Common myeloid progenitor, CD34-positive (primary cell): Measurements from ENCODE around the gene SLC35E2B.

ENCODE experiments used
- CTCF ChIA-PET: fragments of 350-600 bp; sonication (Branson Sonifier 250); formaldehyde crosslinking; loops from one replicate; lab custom pipeline; 2021; ENCODE audit warnings: antibody characterized with exemption; lab: Charles Lee
- POLR2A ChIA-PET: fragments of 350-600 bp; sonication (Branson Sonifier 250); formaldehyde crosslinking; loops from one replicate; lab custom pipeline; 2021; ENCODE audit warnings: antibody characterized with exemption; lab: Charles Lee
- DNase-seq, 3 donors: peaks; one replicate each; pipeline versions ENCODE4 v3.0.0 to v3.0.0-alpha.2; 2013
- H3K27ac ChIP-seq, 2 experiments: 1 replicate in 1 of 2; 2 replicates in 1 of 2; pipeline ENCODE4 v1.7.0; 2013; ENCODE audit warnings: inconsistent platforms in 2 of 2, low read length in 2 of 2, mild to moderate bottlenecking in 2 of 2, low read depth in 1 of 2, moderate library complexity in 1 of 2; ENCODE audit not compliant: severe bottlenecking in 2 of 2, insufficient read depth in 1 of 2, poor library complexity in 1 of 2
- H3K27me3 ChIP-seq, 5 experiments: replicated peaks in 2 of 5; 1 replicate in 3 of 5; 2 replicates in 2 of 5; pipeline versions ENCODE4 v1.6.1 to v1.7.0; 2013; ENCODE audit warnings: low read length in 4 of 5, mild to moderate bottlenecking in 2 of 5, moderate library complexity in 2 of 5, inconsistent platforms in 1 of 5; ENCODE audit not compliant: insufficient read depth in 5 of 5, control insufficient read depth in 4 of 5
- H3K36me3 ChIP-seq, 4 experiments: 1 replicate in 2 of 4; 2 replicates in 2 of 4; pipeline versions ENCODE4 v1.6.1 to v1.7.0; 2013; ENCODE audit warnings: low read length in 3 of 4, control low read depth in 1 of 4, mild to moderate bottlenecking in 1 of 4; ENCODE audit not compliant: control insufficient read depth in 4 of 4, insufficient read depth in 4 of 4
- H3K4me1 ChIP-seq, 4 experiments: 1 replicate in 3 of 4; 2 replicates in 1 of 4; pipeline versions ENCODE4 v1.6.1 to v1.7.1; 2013; ENCODE audit warnings: low read length in 3 of 4, mild to moderate bottlenecking in 3 of 4, control low read depth in 1 of 4, inconsistent platforms in 1 of 4, moderate library complexity in 1 of 4; ENCODE audit not compliant: control insufficient read depth in 4 of 4, insufficient read depth in 4 of 4; ENCODE audit errors: control extremely low read depth in 1 of 4
- H3K4me3 ChIP-seq, 7 experiments: 1 replicate in 4 of 7; 2 replicates in 3 of 7; pipeline versions ENCODE4 v1.5.1 to v1.7.0; 2013; ENCODE audit warnings: mild to moderate bottlenecking in 7 of 7, low read length in 6 of 7, moderate library complexity in 6 of 7, inconsistent platforms in 2 of 7, low read depth in 2 of 7, control low read depth in 1 of 7; ENCODE audit not compliant: insufficient read depth in 4 of 7, control insufficient read depth in 1 of 7; ENCODE audit errors: extremely low read depth in 1 of 7
- H3K9me3 ChIP-seq, 5 experiments: 1 replicate in 4 of 5; 2 replicates in 1 of 5; pipeline versions ENCODE4 v1.6.1 to v1.7.1; 2013; ENCODE audit warnings: low read length in 4 of 5, mild to moderate bottlenecking in 2 of 5, inconsistent platforms in 1 of 5, low read depth in 1 of 5, moderate library complexity in 1 of 5; ENCODE audit not compliant: control insufficient read depth in 4 of 5, insufficient read depth in 2 of 5; ENCODE audit errors: control extremely low read depth in 1 of 5
- WGBS: methylation state at CpG from one replicate; pipeline ENCODE4 v1.1.5; 2013; ENCODE audit not compliant: insufficient coverage; 5-methylcytosine and 5-hydroxymethylcytosine counted together

The SLC35E2B gene

DNA sequence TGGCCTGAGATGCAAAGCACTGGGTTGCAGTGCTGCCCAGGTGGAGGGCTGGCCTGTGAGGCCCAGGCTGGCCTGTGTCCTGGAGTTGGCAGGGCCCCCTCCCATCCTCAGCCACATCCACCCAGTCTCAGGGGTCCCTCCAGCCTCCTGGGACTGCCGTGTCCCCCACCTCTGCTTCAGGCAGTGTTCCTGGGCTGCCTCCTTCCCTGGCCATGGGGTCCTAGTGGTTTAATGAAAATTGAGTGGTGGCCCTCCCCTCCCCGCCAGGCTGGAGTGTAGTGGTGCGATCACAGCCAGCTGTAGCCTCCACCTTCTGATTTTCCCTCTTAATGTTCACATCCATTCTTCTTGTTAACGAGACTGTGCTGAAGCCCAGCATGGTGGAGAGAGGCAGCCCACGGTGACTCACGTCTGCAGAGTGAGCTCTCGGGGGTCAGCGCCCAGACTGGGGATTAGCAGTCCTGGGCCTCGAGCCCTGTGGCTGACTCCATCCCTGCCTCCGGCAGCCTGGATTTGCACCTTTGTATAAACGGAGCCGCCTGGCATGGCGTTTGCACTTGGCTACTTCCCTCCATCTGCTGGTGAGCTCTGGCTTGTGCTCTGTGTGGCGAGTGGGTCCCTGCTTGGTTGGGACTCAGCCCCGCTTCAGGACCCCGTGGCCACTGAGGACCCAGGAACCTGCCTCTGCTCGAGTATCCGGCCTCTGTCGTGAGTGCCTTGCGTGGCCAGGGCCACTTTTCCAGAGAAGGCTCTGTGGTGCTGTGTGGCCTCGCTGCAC is 70.4 kb downstream of the SLC35E2B start:
- ChIA-PET POLR2A (no interaction called here), CTCF (no interaction called here)
- 95% methylated on average over 19 of the region's 21 CpGs for WGBS
- Histone ChIP-seq H3K36me3 (peaks cover 0 to 12% (median 8%) of the 10 kb centered on the region in 4 experiments), H3K27me3 (no peaks in the 10 kb centered on the region), H3K4me1 (no peaks in the 10 kb centered on the region), H3K4me3 (no peak overlapping the region), H3K9me3 (no peaks in the 10 kb centered on the region), H3K27ac (no peak overlapping the region)
- DNase-seq = no peak

DNA sequence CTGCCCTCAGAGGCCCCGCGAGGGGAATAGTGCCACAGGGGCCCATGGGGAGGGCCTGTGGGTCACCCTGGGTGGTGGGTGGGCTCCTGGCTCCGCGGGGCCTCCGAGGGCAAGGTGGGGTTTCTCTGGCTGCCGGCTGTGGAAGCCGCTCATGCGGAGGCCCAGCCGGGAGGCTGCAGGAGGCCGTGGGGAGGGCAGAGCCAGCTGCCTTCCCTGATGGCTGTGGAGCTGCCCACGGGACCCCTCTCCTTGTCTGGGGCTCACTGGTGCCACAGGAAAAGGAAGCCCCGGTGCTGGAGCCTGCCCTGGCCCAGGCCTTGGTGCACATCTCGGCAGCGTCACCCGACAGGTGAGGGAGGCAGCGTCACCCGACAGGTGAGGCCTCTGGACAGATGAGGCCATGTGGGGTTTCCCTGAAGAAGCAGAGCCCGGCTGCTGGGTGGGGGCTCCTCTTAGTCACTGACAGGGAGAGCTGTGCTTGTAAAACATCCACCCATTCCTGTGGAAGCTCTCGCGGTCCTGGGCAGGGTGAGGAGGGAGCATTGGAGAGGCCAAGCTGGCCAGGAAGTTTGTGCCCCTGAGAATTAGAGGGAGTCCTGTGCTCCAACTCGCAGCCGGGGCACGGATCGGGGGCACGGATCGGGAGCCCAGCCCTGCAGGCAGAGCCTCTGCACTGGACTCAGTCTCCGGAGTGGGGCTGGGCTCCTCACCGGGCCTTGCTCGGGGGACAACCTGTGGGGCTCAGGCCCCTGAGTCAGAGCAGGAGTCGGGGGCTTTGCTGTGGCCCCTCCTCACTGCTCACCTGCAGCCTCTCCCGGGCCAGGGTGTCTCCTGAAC is 71.2 kb downstream of the SLC35E2B start:
- peaks cover 0 to 8% (median 7%) of the 10 kb centered on the region in 4 experiments for H3K4me1 ChIP-seq
- POLR2A ChIA-PET = no interaction called here
- no peak overlapping the region for H3K27ac ChIP-seq
- 94% methylated on average over 29 of the region's 31 CpGs for WGBS
- H3K27me3 ChIP-seq = no peaks in the 10 kb centered on the region
- H3K4me3 ChIP-seq = no peak overlapping the region
- CTCF ChIA-PET = interaction anchor here (1.1 to 1.3 kb wide), 3 partner anchors 7 to 117 kb away, joined by 3 to 5 read pairs (median 4); no protein-coding TSS in a partner anchor
- H3K36me3 ChIP-seq = peaks cover 0 to 11% (median 8%) of the 10 kb centered on the region in 4 experiments
- DNase-seq = no peak
- no peaks in the 10 kb centered on the region for H3K9me3 ChIP-seq

DNA sequence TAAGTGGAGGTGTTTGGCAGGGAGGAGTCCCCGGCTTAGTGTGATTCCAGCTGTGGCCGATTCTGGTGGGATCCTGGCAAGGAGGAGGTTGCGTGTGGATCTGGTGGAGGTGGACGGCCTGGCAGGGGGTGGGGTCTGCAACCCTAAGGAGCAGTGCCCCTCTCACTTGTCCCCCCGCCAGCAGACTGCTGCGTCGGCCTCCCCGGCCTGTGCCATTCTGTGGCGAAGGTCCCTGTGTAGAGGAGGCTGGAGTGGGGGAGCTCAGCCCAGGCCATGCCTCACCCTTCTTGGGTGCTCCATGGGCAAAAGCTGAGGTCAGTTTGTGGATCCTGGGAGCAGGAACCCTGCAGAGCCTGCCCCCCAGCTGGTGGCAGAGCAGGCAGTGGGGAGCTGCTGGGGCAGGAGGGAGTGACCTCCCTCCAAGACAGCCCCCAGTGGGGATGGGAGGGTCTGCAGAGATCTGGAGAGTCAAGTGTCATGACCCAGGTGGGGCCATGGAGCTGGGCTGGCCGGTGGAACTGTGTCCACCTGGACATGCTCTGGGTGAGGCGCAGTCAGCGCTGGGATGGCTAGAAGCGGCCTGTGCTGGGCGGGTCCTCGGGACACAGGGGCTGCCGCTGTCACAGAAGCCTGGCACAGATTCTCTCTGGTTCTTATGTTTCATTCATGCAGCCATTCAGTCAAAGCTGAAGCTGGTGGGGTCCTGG is 72.0 kb downstream of the SLC35E2B start:
- no peaks in the 10 kb centered on the region for H3K27me3 ChIP-seq
- H3K27ac ChIP-seq = no peak overlapping the region
- WGBS = 94% methylated on average over 13 of the region's 16 CpGs
- H3K9me3 ChIP-seq = no peaks in the 10 kb centered on the region
- peaks cover 0 to 11% (median 8%) of the 10 kb centered on the region in 4 experiments for H3K36me3 ChIP-seq
- CTCF ChIA-PET = interaction anchor here (1.1 to 1.3 kb wide), 3 partner anchors 8 to 116 kb away, joined by 3 to 5 read pairs (median 4); no protein-coding TSS in a partner anchor
- no peak overlapping the region for H3K4me3 ChIP-seq
- POLR2A ChIA-PET = no interaction called here
- peaks cover 0 to 11% (median 10%) of the 10 kb centered on the region in 4 experiments for H3K4me1 ChIP-seq
- no peak for DNase-seq

DNA sequence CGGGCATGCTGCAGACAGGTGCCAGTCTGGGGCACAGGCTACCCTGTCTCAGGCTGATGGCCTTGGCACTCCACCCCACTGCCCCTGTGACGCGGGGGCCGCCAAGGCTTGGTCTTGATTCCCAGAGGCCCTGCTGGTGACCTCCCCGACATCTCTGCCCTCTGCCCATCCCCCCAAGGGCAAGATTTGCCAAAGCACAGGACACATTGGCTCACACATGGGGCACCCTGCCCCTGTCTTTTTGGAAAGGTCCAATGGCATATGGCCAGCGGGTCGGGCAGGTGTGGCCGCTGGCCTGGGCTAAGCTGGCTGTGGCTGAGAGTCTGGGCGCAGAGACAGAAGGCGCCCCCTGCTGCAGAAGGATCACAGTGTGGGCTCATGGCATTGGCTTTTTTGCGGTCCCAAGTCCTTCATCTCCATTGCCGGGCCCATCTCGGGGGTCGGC is 72.7 kb downstream of the SLC35E2B start:
- Histone ChIP-seq H3K9me3 (no peaks in the 10 kb centered on the region), H3K27ac (no peak overlapping the region), H3K27me3 (no peaks in the 10 kb centered on the region), H3K36me3 (peaks cover 0 to 11% (median 8%) of the 10 kb centered on the region in 4 experiments), H3K4me3 (no peak overlapping the region), H3K4me1 (peaks cover 0 to 12% (median 11%) of the 10 kb centered on the region in 4 experiments)
- ChIA-PET POLR2A (no interaction called here), CTCF (interaction anchor here (1.3 kb wide), 1 partner anchor 9 kb away, joined by 5 read pairs; no protein-coding TSS in a partner anchor)
- 96% methylated on average over 12 of the region's 14 CpGs for WGBS
- no peak for DNase-seq

DNA sequence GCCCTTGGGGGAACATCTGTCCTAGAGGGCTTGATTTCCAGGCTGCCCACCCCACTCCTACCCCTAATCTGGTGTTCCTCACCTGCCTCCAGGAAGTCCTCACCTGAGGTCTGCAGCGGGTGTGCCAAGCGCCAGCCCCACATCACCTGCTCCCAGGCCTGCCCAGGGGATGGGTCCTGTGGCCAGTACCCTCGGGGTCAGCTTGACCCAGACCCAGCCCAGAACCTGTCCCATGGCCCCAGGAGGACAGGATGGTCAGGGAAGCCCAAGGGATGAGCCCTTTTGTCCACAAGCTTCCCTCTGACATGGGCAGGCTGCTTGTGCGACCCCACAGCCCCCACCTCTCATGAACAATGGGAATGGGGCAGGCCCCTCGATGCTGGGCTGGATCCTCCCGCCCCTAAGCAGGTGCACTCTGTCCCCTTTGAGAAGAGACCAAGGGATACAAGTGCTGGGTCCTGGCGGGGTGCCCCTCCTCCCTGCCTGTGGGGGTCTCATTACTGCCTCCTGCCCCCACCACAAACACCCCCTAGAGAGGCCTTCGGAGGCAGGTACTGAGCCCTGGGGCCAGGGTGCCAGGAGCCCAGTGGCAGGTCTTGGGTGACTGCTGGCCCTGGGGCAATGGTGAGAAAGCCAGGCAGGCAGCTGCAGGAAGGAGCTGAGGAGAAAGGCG is 74.1 kb downstream of the SLC35E2B start:
- DNase-seq = no peak
- H3K4me1 ChIP-seq = peaks cover 5 to 26% (median 23%) of the 10 kb centered on the region in 4 experiments
- H3K27me3 ChIP-seq = no peaks in the 10 kb centered on the region
- ChIA-PET CTCF (interaction anchor here (1.5 to 1.7 kb wide), 2 partner anchors 11 to 41 kb away, joined by 4 read pairs; no protein-coding TSS in a partner anchor), POLR2A (no interaction called here)
- H3K36me3 ChIP-seq = peaks cover 0 to 11% (median 8%) of the 10 kb centered on the region in 4 experiments
- H3K9me3 ChIP-seq = no peaks in the 10 kb centered on the region
- no peak overlapping the region for H3K4me3 ChIP-seq
- H3K27ac ChIP-seq = no peak overlapping the region
- 99% methylated on average over 8 of the region's 9 CpGs for WGBS

DNA sequence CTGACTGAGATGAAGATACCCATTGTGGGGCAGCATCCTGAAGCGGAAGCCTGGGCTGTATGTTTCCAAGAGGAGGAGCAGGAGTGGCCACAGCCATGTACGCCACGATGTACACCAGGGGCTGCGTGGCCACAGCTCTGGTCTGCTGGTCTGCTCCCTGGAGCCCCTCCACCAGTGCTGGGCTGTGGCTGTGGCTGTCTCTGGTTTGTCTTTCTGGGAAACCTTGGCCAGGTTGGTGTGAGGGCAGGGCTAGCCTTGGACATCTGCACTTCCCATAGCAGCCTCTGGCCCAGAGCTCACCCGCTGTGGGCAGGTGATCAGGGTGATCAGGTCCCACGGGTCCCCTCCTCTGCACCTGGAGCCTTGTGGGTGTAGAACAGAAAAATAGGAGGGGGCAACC is 74.7 kb downstream of the SLC35E2B start:
- no peaks in the 10 kb centered on the region for H3K27me3 ChIP-seq
- POLR2A ChIA-PET = no interaction called here
- peaks cover 5 to 27% (median 25%) of the 10 kb centered on the region in 4 experiments for H3K4me1 ChIP-seq
- no peak overlapping the region for H3K27ac ChIP-seq
- WGBS = 100% methylated on average over 6 of the region's 6 CpGs
- H3K9me3 ChIP-seq = no peaks in the 10 kb centered on the region
- no peak for DNase-seq
- CTCF ChIA-PET = interaction anchor here (1.5 to 1.7 kb wide), 2 partner anchors 11 to 40 kb away, joined by 4 read pairs; no protein-coding TSS in a partner anchor
- H3K4me3 ChIP-seq = no peak overlapping the region
- peaks cover 0 to 11% (median 8%) of the 10 kb centered on the region in 4 experiments for H3K36me3 ChIP-seq
